ENCODE results near the gene VSIG10.

The VSIG10 gene

GRCh38 chr12:118058881-118059280 lies 44.9 kb downstream of the VSIG10 start:
- peak in 1 of 2 donors; percentile 43 for DNase-seq

GRCh38 chr12:118058227-118058626 lies 45.6 kb downstream of the VSIG10 start:
- no peak for DNase-seq

GRCh38 chr12:118055865-118056773 lies 47.7 kb downstream of the VSIG10 start:
- no peak for DNase-seq

GRCh38 chr12:118055144-118055557 lies 48.7 kb downstream of the VSIG10 start:
- DNase-seq, result peak; percentile 72 to 82

GRCh38 chr12:118053071-118053985 lies 50.5 kb downstream of the VSIG10 start:
- peak in 1 of 2 donors; percentile 55 for DNase-seq

- DNase-seq, result no peak
Measured at GRCh38 chr12:118052324-118053070, 51.3 kb downstream of the VSIG10 start.

- DNase-seq, result no peak
Measured at GRCh38 chr12:118050972-118051910, 52.6 kb downstream of the VSIG10 start.

- DNase-seq, result no peak
Measured at GRCh38 chr12:118046430-118046829, 57.4 kb downstream of the VSIG10 start.

GRCh38 chr12:118044577-118044976 lies 59.2 kb downstream of the VSIG10 start:
- no peak for DNase-seq

- no peak for DNase-seq
Measured at GRCh38 chr12:118044075-118044474, 59.7 kb downstream of the VSIG10 start.

GRCh38 chr12:118042091-118042490 lies 61.7 kb downstream of the VSIG10 start:
- DNase-seq, result no peak

GRCh38 chr12:118038137-118038536 lies 65.7 kb downstream of the VSIG10 start:
- no peak for DNase-seq

- no peak for DNase-seq
Measured at GRCh38 chr12:118036672-118037411, 67.0 kb downstream of the VSIG10 start.

- DNase-seq, result no peak
Measured at GRCh38 chr12:118035190-118036041, 68.4 kb downstream of the VSIG10 start.

- DNase-seq, result no peak
Measured at GRCh38 chr12:118034429-118035189, 69.2 kb downstream of the VSIG10 start.

GRCh38 chr12:118033902-118034301 lies 69.9 kb downstream of the VSIG10 start:
- no peak for DNase-seq

- no peak for DNase-seq
Measured at GRCh38 chr12:118033323-118033722, 70.5 kb downstream of the VSIG10 start.

GRCh38 chr12:118032188-118032587 lies 71.6 kb downstream of the VSIG10 start:
- no peak for DNase-seq

GRCh38 chr12:118029166-118029565 lies 74.6 kb downstream of the VSIG10 start:
- DNase-seq, result no peak
